SK-N-SH treated with all-trans-retinoic acid at 6 μM for 48 hours (cell line): ENCODE measurements around the gene GALNT13.
A peak's percentile ranks its signal among the peaks of the same experiment; 100 is the strongest.

ENCODE experiments used
- ATAC-seq: fragments of 200-7000 bp; cut with Tn5 transposase; 3 replicates; pipeline ENCODE4 v1.9.1; 2020; ENCODE audit warnings: mild to moderate bottlenecking, moderate library complexity
- ARNTL ChIP-seq: fragments of 450-650 bp; formaldehyde crosslinking; IDR thresholded peaks from 2 replicates; pipeline ENCODE4 v1.5.0; 2020; ENCODE audit warnings: low read depth, mild to moderate bottlenecking, moderate library complexity, borderline replicate concordance
- BACH2 ChIP-seq: fragments of 250-450 bp; sonication (Bioruptor Pico); IDR thresholded peaks from 2 replicates; pipeline ENCODE4 v1.9.0; 2021; ENCODE audit warnings: mild to moderate bottlenecking, borderline replicate concordance
- CREB5 ChIP-seq: fragments of 250-450 bp; sonication (Bioruptor Pico); IDR thresholded peaks from 2 replicates; pipeline ENCODE4 v1.5.1; 2020; ENCODE audit warnings: low read depth, mild to moderate bottlenecking, moderate library complexity
- CSRNP3 ChIP-seq: fragments of 250-450 bp; sonication (Bioruptor Pico); IDR thresholded peaks from 2 replicates; pipeline ENCODE4 v1.5.1; 2021; ENCODE audit warnings: mild to moderate bottlenecking, moderate library complexity
- ESRRG ChIP-seq: fragments of 250-450 bp; sonication (Bioruptor Pico); IDR thresholded peaks from 2 replicates; pipeline ENCODE4 v1.6.1; 2021; ENCODE audit warnings: mild to moderate bottlenecking
- GLIS3 ChIP-seq: fragments of 250-450 bp; sonication (Bioruptor Pico); IDR thresholded peaks from 2 replicates; pipeline ENCODE4 v1.5.0; 2020; ENCODE audit warnings: mild to moderate bottlenecking, moderate library complexity
- ISL1 ChIP-seq: fragments of 250-450 bp; sonication (Bioruptor Pico); IDR thresholded peaks from 2 replicates; pipeline ENCODE4 v2.1.2; 2022; ENCODE audit warnings: mild to moderate bottlenecking, moderate library complexity
- OSR1 ChIP-seq: fragments of 250-450 bp; sonication (Bioruptor Pico); IDR thresholded peaks from 2 replicates; pipeline ENCODE4 v1.8.0; 2022; ENCODE audit warnings: moderate library complexity, mild to moderate bottlenecking, inconsistent platforms
- PATZ1 ChIP-seq: fragments of 250-450 bp; sonication (Bioruptor Pico); IDR thresholded peaks from 2 replicates; pipeline ENCODE4 v1.8.0; 2020; ENCODE audit warnings: mild to moderate bottlenecking, moderate library complexity, borderline replicate concordance
- POU6F1 ChIP-seq: fragments of 250-450 bp; sonication (Bioruptor Pico); IDR thresholded peaks from 2 replicates; pipeline ENCODE4 v1.8.0; 2021; ENCODE audit warnings: low read depth, mild to moderate bottlenecking, moderate library complexity, borderline replicate concordance
- PPARA ChIP-seq: fragments of 250-450 bp; sonication (Bioruptor Pico); IDR thresholded peaks from 2 replicates; pipeline ENCODE4 v1.5.0; 2020; ENCODE audit warnings: mild to moderate bottlenecking, borderline replicate concordance
- RARB ChIP-seq: fragments of 250-450 bp; sonication (Bioruptor Pico); IDR thresholded peaks from 2 replicates; pipeline ENCODE4 v1.8.0; 2021; ENCODE audit warnings: mild to moderate bottlenecking, moderate library complexity
- SNAI2 ChIP-seq: fragments of 250-450 bp; sonication (Bioruptor Pico); IDR thresholded peaks from 2 replicates; pipeline ENCODE4 v1.5.0; 2020; ENCODE audit warnings: mild to moderate bottlenecking, moderate library complexity
- TCF4 ChIP-seq: fragments of 250-450 bp; sonication (Bioruptor Pico); IDR thresholded peaks from 2 replicates; pipeline ENCODE4 v1.8.0; 2021; ENCODE audit warnings: mild to moderate bottlenecking, moderate library complexity, borderline replicate concordance
- TOX ChIP-seq: fragments of 250-450 bp; sonication (Bioruptor Pico); IDR thresholded peaks from 2 replicates; pipeline ENCODE4 v1.8.0; 2021; ENCODE audit warnings: mild to moderate bottlenecking, moderate library complexity, borderline replicate concordance
- TSHZ2 ChIP-seq: fragments of 250-450 bp; sonication (Bioruptor Pico); IDR thresholded peaks from 2 replicates; pipeline ENCODE4 v1.5.0; 2020; ENCODE audit warnings: mild to moderate bottlenecking, moderate library complexity
- ZC3H10 ChIP-seq: fragments of 250-450 bp; sonication (Bioruptor Pico); IDR thresholded peaks from 2 replicates; pipeline ENCODE4 v1.5.1; 2021; ENCODE audit warnings: mild to moderate bottlenecking, moderate library complexity
- ZFP3 ChIP-seq: fragments of 250-450 bp; sonication (Bioruptor Pico); IDR thresholded peaks from 2 replicates; pipeline ENCODE4 v1.5.0; 2020; ENCODE audit warnings: mild to moderate bottlenecking, moderate library complexity
- ZFP30 ChIP-seq: fragments of 450-650 bp; formaldehyde crosslinking; IDR thresholded peaks from 2 replicates; pipeline ENCODE4 v1.5.0; 2022; ENCODE audit warnings: mild to moderate bottlenecking, moderate library complexity
- ZNF70 ChIP-seq: fragments of 450-650 bp; formaldehyde crosslinking; IDR thresholded peaks from 2 replicates; pipeline ENCODE4 v1.5.0; 2020; ENCODE audit warnings: mild to moderate bottlenecking, moderate library complexity
- ZNF8 ChIP-seq: fragments of 450-650 bp; formaldehyde crosslinking; IDR thresholded peaks from 2 replicates; pipeline ENCODE4 v1.5.0; 2020; ENCODE audit warnings: mild to moderate bottlenecking, moderate library complexity

Gene GALNT13

GRCh38 chr2:153870308-153870707 lies 1.4 kb upstream of the GALNT13 start:
- ATAC-seq, result peak; percentile 49; the same call in 2 of the 3 replicates
- TF ChIP-seq GLIS3 (CRISPR knock-in tag), result no peak
- no peak for TF ChIP-seq BACH2 (CRISPR knock-in tag)
- no peak for TF ChIP-seq ZFP30 (CRISPR knock-in tag)
- no peak for TF ChIP-seq CSRNP3
- no peak for TF ChIP-seq OSR1 (CRISPR knock-in tag)
- TF ChIP-seq ZFP3, result no peak
- TF ChIP-seq SNAI2 (CRISPR knock-in tag), result no peak
- TF ChIP-seq ARNTL (CRISPR knock-in tag), result no peak
- TF ChIP-seq TSHZ2 (CRISPR knock-in tag), result no peak
- no peak for TF ChIP-seq TOX (CRISPR knock-in tag)
- no peak for TF ChIP-seq ISL1
- no peak for TF ChIP-seq TCF4
- TF ChIP-seq ZNF70 (CRISPR knock-in tag), result no peak
- no peak for TF ChIP-seq PATZ1
- no peak for TF ChIP-seq POU6F1 (CRISPR knock-in tag)
- no peak for TF ChIP-seq RARB (CRISPR knock-in tag)
- no peak for TF ChIP-seq CREB5 (CRISPR knock-in tag)
- no peak for TF ChIP-seq ZC3H10
- no peak for TF ChIP-seq ESRRG

GRCh38 chr2:153872311-153873051 lies 759 bp downstream of the GALNT13 start:
- no peak; the same call in 1 of the 3 replicates for ATAC-seq
- TF ChIP-seq PPARA (CRISPR knock-in tag) (no peak), ZFP30 (CRISPR knock-in tag) (no peak), ZNF8 (CRISPR knock-in tag) (no peak), TCF4 (no peak), PATZ1 (no peak), TSHZ2 (CRISPR knock-in tag) (no peak), BACH2 (CRISPR knock-in tag) (no peak), OSR1 (CRISPR knock-in tag) (no peak), GLIS3 (CRISPR knock-in tag) (no peak), CREB5 (CRISPR knock-in tag) (no peak), ZNF70 (CRISPR knock-in tag) (no peak)
